NT2/D1 (cell line): ENCODE data around the gene MYH6.
"Not testable (repeated sequence)": the region's sequence is repeated elsewhere in the genome, so short reads cannot be mapped to it uniquely, and the experiment has no call there.

Experiments used
- DNase-seq: peaks from one replicate; pipeline ENCODE4 v3.0.0-alpha.2; 2011; ENCODE audit warnings: low read depth, low spot score
- H3K27me3 ChIP-seq: 2 replicates; pipeline ENCODE4 v1.6.0; 2011; ENCODE audit warnings: mild to moderate bottlenecking; ENCODE audit not compliant: insufficient read length, insufficient read depth
- H3K36me3 ChIP-seq: 2 replicates; pipeline ENCODE4 v1.6.1; 2011; ENCODE audit warnings: mild to moderate bottlenecking, low read length, mixed read lengths; ENCODE audit not compliant: insufficient read depth, insufficient read length
- H3K4me1 ChIP-seq: 2 replicates; pipeline ENCODE4 v1.5.1; 2011; ENCODE audit not compliant: insufficient read depth, insufficient read length
- H3K4me3 ChIP-seq: 2 replicates; pipeline ENCODE4 v1.5.1; 2011; ENCODE audit warnings: low read depth; ENCODE audit not compliant: insufficient read length
- H3K9ac ChIP-seq: 2 replicates; pipeline ENCODE4 v1.6.0; 2011; ENCODE audit warnings: low read depth; ENCODE audit not compliant: insufficient read length
- H3K9me3 ChIP-seq: 2 replicates; pipeline ENCODE4 v1.5.1; 2011; ENCODE audit warnings: mild to moderate bottlenecking, low read length; ENCODE audit not compliant: insufficient read depth
- SUZ12 ChIP-seq: IDR thresholded peaks from 2 replicates; pipeline ENCODE4 v1.6.1; 2011; ENCODE audit not compliant: insufficient read length, insufficient read depth; ENCODE audit errors: extremely low read depth
- YY1 ChIP-seq: IDR thresholded peaks from 2 replicates; pipeline ENCODE4 v1.6.1; 2011; ENCODE audit not compliant: insufficient read length, insufficient read depth
- ZNF274 ChIP-seq: IDR thresholded peaks from 2 replicates; pipeline ENCODE4 v1.6.1; 2011; ENCODE audit warnings: mild to moderate bottlenecking, low read depth, low read length

The MYH6 gene

DNA sequence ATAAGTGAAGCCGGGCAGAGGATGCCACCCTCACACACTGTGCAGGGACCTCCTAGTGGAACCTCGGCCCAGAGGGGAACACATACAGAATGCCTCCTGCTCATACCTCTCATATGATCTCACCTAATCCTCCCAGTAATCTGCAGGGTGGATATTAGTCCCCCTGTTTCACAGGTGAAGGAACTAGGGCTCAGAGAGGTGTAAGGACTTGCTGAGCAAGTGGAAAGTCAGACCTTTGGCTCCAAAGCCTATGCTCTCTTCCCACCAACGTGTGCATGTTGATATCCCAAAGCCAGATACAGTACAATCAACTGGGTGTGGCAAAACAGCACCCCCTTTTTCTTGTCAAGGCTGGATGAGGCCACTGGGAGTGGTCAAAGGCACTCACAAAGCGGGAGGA, 4.2 kb downstream of the MYH6 start:
- no peak overlapping the region for H3K4me3 ChIP-seq
- DNase-seq, result no peak
- no peak overlapping the region for H3K9ac ChIP-seq
- H3K27me3 ChIP-seq, result peaks cover 6% of the 10 kb centered on the region
- no peaks in the 10 kb centered on the region for H3K36me3 ChIP-seq
- TF ChIP-seq SUZ12 (no peak), YY1 (no peak), ZNF274 (no peak)
- no peaks in the 10 kb centered on the region for H3K9me3 ChIP-seq
- peaks cover 3% of the 10 kb centered on the region for H3K4me1 ChIP-seq

DNA sequence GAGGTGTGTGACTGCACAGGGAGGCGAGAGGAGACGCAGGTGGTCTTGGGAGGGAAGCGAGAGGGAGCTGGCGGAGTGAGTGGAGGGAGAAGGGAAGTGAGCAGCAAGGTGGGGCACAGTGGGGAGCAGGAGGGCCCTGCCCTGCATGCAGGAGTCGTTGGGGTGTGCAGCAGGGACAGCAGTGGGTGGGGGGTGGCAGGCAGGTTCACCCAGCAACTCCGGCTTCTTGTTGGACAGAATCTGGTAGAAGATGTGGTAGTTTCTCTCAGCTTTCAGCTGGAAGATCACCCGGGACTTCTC, 5.0 kb downstream of the MYH6 start:
- H3K27me3 ChIP-seq, result peaks cover 6% of the 10 kb centered on the region

DNA sequence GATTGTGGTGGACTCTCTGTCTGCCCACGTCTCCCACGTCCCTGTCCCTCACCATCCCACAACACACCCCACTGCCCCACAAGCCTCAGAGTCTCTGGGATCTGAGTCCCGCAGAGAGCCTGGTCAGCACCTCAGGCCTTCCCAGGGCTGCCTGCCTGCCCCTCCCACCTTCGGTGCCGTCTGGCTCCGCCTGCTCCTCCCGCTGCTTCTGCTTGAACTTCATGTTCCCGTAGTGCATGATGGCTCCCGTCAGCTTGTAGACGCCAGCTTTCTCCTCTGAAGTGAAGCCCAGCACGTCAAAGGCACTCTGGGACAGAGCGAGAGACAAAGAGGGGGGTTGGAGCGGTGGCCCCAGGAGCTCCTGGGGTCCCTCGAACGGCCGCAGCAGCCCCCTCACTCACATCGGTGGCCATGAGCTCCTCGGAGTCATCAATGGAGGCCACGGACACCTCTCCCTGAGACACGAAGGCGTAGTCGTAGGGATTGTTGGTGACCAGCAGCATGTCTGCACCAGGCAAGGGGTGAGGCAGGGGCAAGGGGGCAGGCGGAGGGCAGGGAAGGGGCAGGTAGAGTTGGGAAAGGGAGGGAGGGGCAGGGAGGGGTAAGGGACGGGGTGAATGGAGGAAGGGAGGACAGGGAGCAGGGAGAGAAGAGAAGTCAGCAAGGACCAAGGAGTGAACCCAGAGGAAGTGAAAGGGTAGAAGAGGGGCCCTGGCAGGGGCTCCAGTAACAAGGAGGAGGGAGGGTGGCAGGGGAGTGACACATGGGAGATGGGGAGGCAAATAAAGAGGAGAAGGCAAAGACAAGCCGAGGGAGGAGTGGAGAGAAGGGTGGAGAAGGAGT, 5.6 kb downstream of the MYH6 start:
- H3K36me3 ChIP-seq, result no peaks in the 10 kb centered on the region
- H3K4me3 ChIP-seq, result no peak overlapping the region
- H3K9ac ChIP-seq, result no peak overlapping the region
- H3K27me3 ChIP-seq, result peaks cover 6% of the 10 kb centered on the region
- TF ChIP-seq YY1 (no peak), SUZ12 (no peak), ZNF274 (no peak)
- H3K4me1 ChIP-seq, result peaks cover 3% of the 10 kb centered on the region
- no peaks in the 10 kb centered on the region for H3K9me3 ChIP-seq
- DNase-seq, result no peak

More for the DNA sequence above, 5.0 kb downstream of the MYH6 start:
- H3K4me3 ChIP-seq, result no peak overlapping the region
- no peaks in the 10 kb centered on the region for H3K9me3 ChIP-seq
- no peak for DNase-seq
- TF ChIP-seq ZNF274, result no peak
- TF ChIP-seq YY1, result no peak
- no peak for TF ChIP-seq SUZ12
- no peak overlapping the region for H3K9ac ChIP-seq
- no peaks in the 10 kb centered on the region for H3K36me3 ChIP-seq
- peaks cover 3% of the 10 kb centered on the region for H3K4me1 ChIP-seq

DNA sequence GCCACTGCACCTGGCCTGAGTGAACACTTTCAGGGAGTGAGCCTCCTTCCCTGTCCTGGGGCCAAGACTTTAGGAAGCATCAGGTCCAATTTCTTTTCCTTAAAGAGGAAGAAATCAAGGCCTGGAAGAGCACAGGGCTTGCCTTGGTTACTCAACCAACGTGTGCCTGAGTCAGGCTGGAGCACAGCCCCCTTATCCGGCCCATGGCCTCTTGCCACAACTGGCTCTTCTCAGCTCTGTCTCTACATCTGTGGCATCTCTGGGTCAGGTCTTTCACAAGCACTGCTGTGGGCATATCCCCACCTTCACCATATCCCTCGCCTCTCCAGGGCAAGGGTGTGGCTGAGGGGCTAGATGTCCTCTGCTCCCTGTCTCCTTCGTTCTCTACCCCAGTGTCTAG, 6.8 kb downstream of the MYH6 start:
- Histone ChIP-seq H3K4me3 (no peak overlapping the region), H3K27me3 (peaks cover 6% of the 10 kb centered on the region), H3K4me1 (peaks cover 3% of the 10 kb centered on the region), H3K9ac (no peak overlapping the region), H3K36me3 (no peaks in the 10 kb centered on the region), H3K9me3 (no peaks in the 10 kb centered on the region)
- DNase-seq, result no peak
- TF ChIP-seq YY1, result no peak

DNA sequence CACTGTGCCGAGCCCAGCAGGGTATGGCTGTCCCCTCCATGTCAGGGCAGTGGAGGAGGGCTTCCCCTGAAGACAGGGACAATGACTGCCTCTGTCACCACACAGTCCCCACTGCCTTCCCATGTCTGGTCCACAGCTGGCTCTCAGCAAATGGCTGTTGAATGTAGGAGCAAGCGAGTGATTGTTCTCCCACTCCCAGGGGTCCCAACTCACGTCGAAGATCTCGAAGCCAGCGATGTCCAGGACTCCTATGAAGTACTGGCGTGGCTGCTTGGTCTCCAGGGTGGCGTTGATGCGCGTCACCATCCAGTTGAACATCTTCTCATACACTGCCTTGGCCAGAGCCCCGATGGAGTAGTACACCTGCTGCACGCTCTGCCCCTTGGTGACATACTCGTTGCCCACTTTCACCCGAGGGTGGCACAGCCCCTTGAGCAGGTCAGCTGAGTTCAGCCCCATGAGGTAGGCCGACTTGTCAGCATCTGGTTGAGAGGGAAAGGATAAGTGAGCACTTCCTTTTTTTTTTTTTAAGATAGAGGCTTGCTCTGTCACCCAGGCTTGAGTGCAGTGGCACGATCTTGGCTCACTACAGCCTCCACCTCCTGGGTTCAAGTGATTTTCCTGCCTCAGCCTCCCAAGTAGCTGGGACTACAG, 7.5 kb downstream of the MYH6 start:
- DNase-seq, H3K36me3 ChIP-seq, H3K27me3 ChIP-seq, H3K9me3 ChIP-seq, H3K9ac ChIP-seq, H3K4me1 ChIP-seq, H3K4me3 ChIP-seq: not testable (repeated sequence)

DNA sequence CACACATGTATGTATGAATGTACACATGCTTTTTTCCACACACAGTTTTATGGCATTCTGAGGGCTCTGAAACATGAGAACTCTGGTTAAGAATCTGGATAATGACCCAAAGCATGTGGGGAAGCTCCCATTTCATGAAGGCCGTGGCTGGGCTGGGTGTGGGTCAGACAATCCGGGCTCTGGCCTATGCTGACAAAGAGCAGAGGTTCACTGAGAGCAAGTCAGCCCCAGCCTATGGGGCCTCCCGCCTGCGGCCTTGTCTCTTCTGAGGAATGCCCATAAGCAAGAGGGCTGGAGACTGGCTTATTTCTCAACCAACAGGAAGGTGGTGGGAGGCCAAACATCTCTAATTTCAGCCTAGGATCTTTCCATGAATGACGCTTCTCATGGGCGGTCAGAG, 8.5 kb downstream of the MYH6 start:
- Histone ChIP-seq H3K4me3 (no peak overlapping the region), H3K9me3 (no peaks in the 10 kb centered on the region), H3K27me3 (peaks cover 6% of the 10 kb centered on the region), H3K4me1 (peaks cover 3% of the 10 kb centered on the region), H3K9ac (no peak overlapping the region), H3K36me3 (no peaks in the 10 kb centered on the region)
- no peak for DNase-seq
- TF ChIP-seq SUZ12 (no peak), YY1 (no peak), ZNF274 (no peak)

DNA sequence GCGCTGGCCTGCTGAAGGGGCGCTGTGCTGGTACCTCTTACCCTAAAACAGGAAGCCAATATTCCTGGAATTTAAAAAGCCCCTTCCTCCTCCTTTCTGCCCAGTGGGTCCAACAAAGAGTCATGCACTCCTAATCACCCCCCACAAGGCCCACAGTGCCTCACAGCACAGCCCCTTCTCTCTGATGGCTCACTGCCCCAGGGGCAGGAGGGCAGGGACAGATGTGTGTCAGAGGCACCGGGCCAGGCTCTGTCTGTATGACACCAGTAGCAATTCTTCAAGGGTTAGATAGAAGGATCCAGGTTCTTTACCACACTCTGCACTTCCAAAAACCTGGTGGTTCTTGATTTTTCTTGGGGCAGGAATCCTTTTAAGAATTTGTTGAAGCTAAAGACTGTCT, 8.9 kb downstream of the MYH6 start:
- no peaks in the 10 kb centered on the region for H3K9me3 ChIP-seq
- no peak overlapping the region for H3K4me3 ChIP-seq
- no peak for DNase-seq
- no peak overlapping the region for H3K9ac ChIP-seq
- H3K4me1 ChIP-seq, result peaks cover 3% of the 10 kb centered on the region
- H3K36me3 ChIP-seq, result no peaks in the 10 kb centered on the region
- TF ChIP-seq ZNF274, result no peak
- no peak for TF ChIP-seq YY1
- TF ChIP-seq SUZ12, result no peak
- peaks cover 6% of the 10 kb centered on the region for H3K27me3 ChIP-seq
